Panc1 (cell line): Measurements from ENCODE around the gene ZNFX1. TPM values are rescaled to one million over a fixed set of nuclear protein-coding genes. Genes with fewer than 3 reads are reported as not detected.

Source experiments
- ATAC-seq: fragments of 200-7000 bp; cut with Tn5 transposase; 2 replicates; pipeline ENCODE4 v1.9.1; 2020; ENCODE audit warnings: mild to moderate bottlenecking, moderate library complexity
- BruUV-seq: library from RNA; stranded (reverse); fragments of 400-500 nt; replicated peaks from 2 replicates; lab custom pipeline; 2021; lab: Mats Ljungman, UMichigan
- CTCF ChIA-PET: fragments of 300-600 bp; sonication (Branson Sonifier 250); formaldehyde crosslinking; loops from one replicate; lab custom pipeline; 2022; ENCODE audit warnings: antibody characterized with exemption; lab: Charles Lee
- POLR2A ChIA-PET: fragments of 300-600 bp; sonication (Branson Sonifier 250); formaldehyde crosslinking; loops from one replicate; lab custom pipeline; 2022; ENCODE audit warnings: antibody characterized with exemption; lab: Charles Lee
- DNase-seq: peaks from one replicate; pipeline ENCODE4 v3.0.0-alpha.2; 2010; ENCODE audit warnings: low read depth, low spot score
- H3K27ac ChIP-seq: 2 replicates; pipeline ENCODE4 v1.5.1; 2011; ENCODE audit warnings: mild to moderate bottlenecking, low read length, inconsistent platforms
- H3K27me3 ChIP-seq: fragments of 200-500 bp; sonication (Bioruptor generic); 2 replicates; pipeline ENCODE4 v1.6.0; 2014; ENCODE audit warnings: low read length, inconsistent platforms; ENCODE audit not compliant: control insufficient read depth, insufficient read depth
- H3K36me3 ChIP-seq: fragments of 200-500 bp; sonication (Bioruptor generic); 2 replicates; pipeline ENCODE4 v1.5.1; 2014; ENCODE audit warnings: inconsistent platforms, mild to moderate bottlenecking, low read length, moderate library complexity; ENCODE audit not compliant: control insufficient read depth, insufficient read depth
- H3K4me1 ChIP-seq: 2 replicates; pipeline ENCODE4 v1.5.1; 2011; ENCODE audit warnings: inconsistent platforms, mild to moderate bottlenecking, low read length, moderate library complexity; ENCODE audit not compliant: control insufficient read depth, insufficient read depth
- H3K4me3 ChIP-seq, 2 experiments: 2 replicates each; pipeline ENCODE4 v1.5.1; 2011 to 2012; ENCODE audit warnings: low read depth in 2 of 2, low read length in 2 of 2, mild to moderate bottlenecking in 2 of 2, inconsistent platforms in 1 of 2, moderate library complexity in 1 of 2
- H3K9me3 ChIP-seq: fragments of 200-500 bp; sonication (Bioruptor generic); 2 replicates; pipeline ENCODE4 v1.5.1; 2014; ENCODE audit warnings: low read depth, mild to moderate bottlenecking, inconsistent platforms, low read length, moderate library complexity; ENCODE audit not compliant: control insufficient read depth, insufficient read depth
- CTCF ChIP-seq: fragments of 450-650 bp; IDR thresholded peaks from 2 replicates; pipeline ENCODE4 v1.5.1; 2017; ENCODE audit warnings: mild to moderate bottlenecking
- POLR2AphosphoS5 ChIP-seq: IDR thresholded peaks from 2 replicates; pipeline ENCODE4 v1.6.1; 2012; ENCODE audit warnings: mild to moderate bottlenecking, low read depth, low read length, moderate library complexity
- SIN3A ChIP-seq: IDR thresholded peaks from 2 replicates; pipeline ENCODE4 v1.6.1; 2012; ENCODE audit warnings: low read depth, mild to moderate bottlenecking, low read length, moderate library complexity, borderline replicate concordance; ENCODE audit not compliant: insufficient read depth
- TCF7L2 ChIP-seq: IDR thresholded peaks from 2 replicates; pipeline ENCODE4 v1.6.1; 2011; ENCODE audit warnings: mild to moderate bottlenecking, low read depth, low read length, inconsistent platforms
- in situ Hi-C: cut with HindIII; loops from 2 replicates; pipeline ENCODE4 v1.10.0; 2016; ENCODE audit warnings: low sequenced_read_pairs, low pct_unique_long_range_greater_than_20kb
- intact Hi-C: fragments of 100-400 bp; cut with micrococcal nuclease; formaldehyde crosslinking; loops from one replicate; pipeline ENCODE4 v1.10.0; 2022; ENCODE audit not compliant: unreplicated experiment
- total RNA-seq: library from RNA; stranded (reverse); gene quantifications from one replicate; pipeline ENCODE4 v1.2.1, GENCODE V29; 2021; ENCODE audit not compliant: unreplicated experiment
- TF ChIP-seq, protein P1 (sequence below), 2 experiments: IDR thresholded peaks; 2 replicates each; pipeline ENCODE4 v1.6.1; 2011 to 2012; ENCODE audit warnings: low read depth in 2 of 2, control low read depth in 1 of 2, low read length in 1 of 2, mild to moderate bottlenecking in 1 of 2, moderate library complexity in 1 of 2; ENCODE audit not compliant: insufficient read depth in 1 of 2

ZNFX1 gene
- total RNA-seq, 1 experiment from 2014 or later, result 39.4 TPM

DNA sequence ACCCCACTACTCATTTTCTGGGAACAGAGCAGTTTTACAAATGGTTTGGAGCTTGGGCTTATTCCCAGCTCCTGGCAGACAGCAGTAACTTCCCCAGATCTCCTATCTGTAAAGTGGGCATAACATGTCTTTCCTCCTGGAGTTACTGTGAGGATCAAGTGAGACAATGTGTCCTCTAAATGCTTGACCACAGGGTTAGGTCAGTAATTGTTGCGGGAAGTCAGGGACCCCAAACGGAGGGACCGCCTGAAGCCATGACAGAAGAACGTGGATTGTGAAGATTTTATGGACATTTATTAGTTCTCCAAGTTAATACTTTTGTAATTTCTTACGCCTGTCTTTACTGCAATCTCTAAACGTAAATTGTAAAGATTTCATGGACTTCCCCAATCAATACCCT is 15.3 kb upstream of the ZNFX1 start:
- POLR2A ChIA-PET, result no interaction called here
- Histone ChIP-seq H3K4me1 (peaks cover 13% of the 10 kb centered on the region; the same call in 1 of the 2 replicates), H3K9me3 (no peaks in the 10 kb centered on the region), H3K27me3 (no peaks in the 10 kb centered on the region), H3K27ac (no peak overlapping the region), H3K36me3 (peaks cover 14% of the 10 kb centered on the region), H3K4me3 (no peak overlapping the region)
- ATAC-seq (no peak), DNase-seq (no peak)
- no TSS peak for BruUV-seq
- CTCF ChIA-PET, result no interaction called here
- TF ChIP-seq, protein P1, sequence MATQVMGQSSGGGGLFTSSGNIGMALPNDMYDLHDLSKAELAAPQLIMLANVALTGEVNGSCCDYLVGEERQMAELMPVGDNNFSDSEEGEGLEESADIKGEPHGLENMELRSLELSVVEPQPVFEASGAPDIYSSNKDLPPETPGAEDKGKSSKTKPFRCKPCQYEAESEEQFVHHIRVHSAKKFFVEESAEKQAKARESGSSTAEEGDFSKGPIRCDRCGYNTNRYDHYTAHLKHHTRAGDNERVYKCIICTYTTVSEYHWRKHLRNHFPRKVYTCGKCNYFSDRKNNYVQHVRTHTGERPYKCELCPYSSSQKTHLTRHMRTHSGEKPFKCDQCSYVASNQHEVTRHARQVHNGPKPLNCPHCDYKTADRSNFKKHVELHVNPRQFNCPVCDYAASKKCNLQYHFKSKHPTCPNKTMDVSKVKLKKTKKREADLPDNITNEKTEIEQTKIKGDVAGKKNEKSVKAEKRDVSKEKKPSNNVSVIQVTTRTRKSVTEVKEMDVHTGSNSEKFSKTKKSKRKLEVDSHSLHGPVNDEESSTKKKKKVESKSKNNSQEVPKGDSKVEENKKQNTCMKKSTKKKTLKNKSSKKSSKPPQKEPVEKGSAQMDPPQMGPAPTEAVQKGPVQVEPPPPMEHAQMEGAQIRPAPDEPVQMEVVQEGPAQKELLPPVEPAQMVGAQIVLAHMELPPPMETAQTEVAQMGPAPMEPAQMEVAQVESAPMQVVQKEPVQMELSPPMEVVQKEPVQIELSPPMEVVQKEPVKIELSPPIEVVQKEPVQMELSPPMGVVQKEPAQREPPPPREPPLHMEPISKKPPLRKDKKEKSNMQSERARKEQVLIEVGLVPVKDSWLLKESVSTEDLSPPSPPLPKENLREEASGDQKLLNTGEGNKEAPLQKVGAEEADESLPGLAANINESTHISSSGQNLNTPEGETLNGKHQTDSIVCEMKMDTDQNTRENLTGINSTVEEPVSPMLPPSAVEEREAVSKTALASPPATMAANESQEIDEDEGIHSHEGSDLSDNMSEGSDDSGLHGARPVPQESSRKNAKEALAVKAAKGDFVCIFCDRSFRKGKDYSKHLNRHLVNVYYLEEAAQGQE (IDR thresholded peaks at IDR 0.05; ENCODE audit: insufficient read depth in 1 of 2, low read depth in 2 of 2, low read length in 1 of 2), result no peak
- TF ChIP-seq SIN3A, result no peak
- TF ChIP-seq POLR2AphosphoS5, result no peak
- no peak for TF ChIP-seq TCF7L2
- no peak for TF ChIP-seq CTCF
- intact Hi-C loops (no loop called here), in situ Hi-C loops (no loop called here)

DNA sequence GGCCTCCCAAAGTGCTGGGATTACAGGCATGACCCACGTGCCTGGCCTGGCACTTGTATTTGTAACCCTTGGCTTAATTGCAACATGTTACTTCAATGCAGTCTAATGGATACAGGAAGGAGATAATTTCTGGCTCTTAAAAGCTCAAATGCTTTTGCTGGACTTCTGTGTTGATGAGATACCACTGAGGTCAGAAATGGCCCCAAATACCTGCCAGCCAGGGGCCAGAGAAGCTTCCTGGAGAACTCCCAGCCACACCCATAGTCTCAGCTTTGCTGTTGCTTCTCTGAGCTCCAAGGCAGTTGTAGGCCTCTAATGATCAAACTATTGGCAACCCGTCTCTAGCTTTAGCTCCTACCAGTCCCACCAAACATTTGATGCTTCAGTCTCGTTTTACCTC is 14.2 kb upstream of the ZNFX1 start:
- POLR2A ChIA-PET, result no interaction called here
- no peak overlapping the region for H3K27ac ChIP-seq
- ATAC-seq (no peak), DNase-seq (no peak)
- CTCF ChIA-PET, result no interaction called here
- no peak overlapping the region for H3K4me3 ChIP-seq
- peaks cover 24% of the 10 kb centered on the region for H3K36me3 ChIP-seq
- no TSS peak for BruUV-seq
- intact Hi-C loops, result no loop called here
- peaks cover 22% of the 10 kb centered on the region for H3K4me1 ChIP-seq
- no peaks in the 10 kb centered on the region for H3K9me3 ChIP-seq
- TF ChIP-seq SIN3A, result no peak
- TF ChIP-seq, protein P1 (IDR thresholded peaks at IDR 0.05; ENCODE audit: insufficient read depth in 1 of 2, low read depth in 2 of 2, low read length in 1 of 2), result no peak
- TF ChIP-seq POLR2AphosphoS5, result no peak
- TF ChIP-seq CTCF, result no peak
- TF ChIP-seq TCF7L2, result no peak
- in situ Hi-C loops, result no loop called here
- H3K27me3 ChIP-seq, result no peaks in the 10 kb centered on the region
